HG03159 (cell line): ENCODE results near the gene TRIOBP.

Source experiments
- ATAC-seq: cut with Tn5 transposase; IDR thresholded peaks from one replicate; pipeline ENCODE4 v1.9.1; 2021; ENCODE audit warnings: mild to moderate bottlenecking, moderate library complexity; ENCODE audit not compliant: unreplicated experiment

The TRIOBP gene

GRCh38 chr22:37802310-37803194, 105.7 kb downstream of the TRIOBP start:
- no peak for ATAC-seq

GRCh38 chr22:37803195-37803638, 106.4 kb downstream of the TRIOBP start:
- ATAC-seq, result no peak

GRCh38 chr22:37803639-37804351, 106.9 kb downstream of the TRIOBP start:
- no peak for ATAC-seq

GRCh38 chr22:37804352-37804880, 107.6 kb downstream of the TRIOBP start:
- ATAC-seq, result no peak

GRCh38 chr22:37804881-37805809, 108.3 kb downstream of the TRIOBP start:
- no peak for ATAC-seq

- no peak for ATAC-seq
Measured at GRCh38 chr22:37805810-37806277, 109.0 kb downstream of the TRIOBP start.

GRCh38 chr22:37806409-37807333, 109.8 kb downstream of the TRIOBP start:
- no peak for ATAC-seq

- peak; percentile 82 for ATAC-seq
Measured at GRCh38 chr22:37807410-37808293, 110.8 kb downstream of the TRIOBP start, which contains the start of gene GCAT. Gene GCAT, plus strand, starts transcription at chr22:37807934. Its CDS starts 34 bp downstream, at chr22:37807968.

GRCh38 chr22:37808294-37808657, 111.4 kb downstream of the TRIOBP start:
- no peak for ATAC-seq

GRCh38 chr22:37809672-37810333, 113.0 kb downstream of the TRIOBP start:
- ATAC-seq, result no peak

GRCh38 chr22:37811867-37812266, 115.0 kb downstream of the TRIOBP start:
- ATAC-seq, result no peak

GRCh38 chr22:37812869-37813678, 116.2 kb downstream of the TRIOBP start:
- no peak for ATAC-seq

GRCh38 chr22:37815593-37815992, 118.7 kb downstream of the TRIOBP start:
- no peak for ATAC-seq

GRCh38 chr22:37816543-37817180, 119.8 kb downstream of the TRIOBP start:
- no peak for ATAC-seq

GRCh38 chr22:37817705-37818408, 121.0 kb downstream of the TRIOBP start:
- ATAC-seq, result no peak
